ENCODE measurements around the gene MEGF11.

Gene MEGF11

DNA sequence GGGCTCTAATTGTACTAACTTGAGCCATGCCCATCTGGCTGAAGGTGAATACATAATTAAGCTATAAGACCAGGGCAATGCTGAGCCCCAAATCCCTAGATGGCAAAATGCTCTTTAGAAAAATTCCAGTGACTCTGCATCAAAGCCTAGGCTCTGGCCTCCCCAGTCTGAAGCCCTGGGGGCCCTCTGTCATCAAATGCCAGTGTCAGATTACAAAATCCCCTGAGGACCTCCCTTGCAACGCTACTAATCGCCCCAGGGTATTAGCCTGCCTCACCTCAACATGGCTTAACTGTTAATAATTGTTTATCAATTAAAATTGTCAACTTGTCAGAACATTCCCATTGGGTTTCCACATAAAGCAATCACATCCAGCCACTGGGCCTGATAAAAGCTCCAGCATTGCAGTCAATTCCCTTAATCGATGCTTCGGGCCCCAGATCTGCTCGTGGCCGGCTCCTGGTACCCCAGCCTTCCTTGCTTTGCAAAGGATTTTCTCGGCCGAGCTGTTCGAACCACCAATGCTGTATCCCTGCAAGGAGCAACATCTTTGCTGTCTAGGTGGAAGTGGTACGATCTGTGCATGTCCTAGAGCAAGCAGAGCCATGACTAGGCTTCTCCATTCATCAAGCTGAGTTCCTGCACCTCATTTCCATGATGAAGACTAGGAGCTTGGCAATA, 151.7 kb downstream of the MEGF11 start:
- TF ChIP-seq, protein P1, sequence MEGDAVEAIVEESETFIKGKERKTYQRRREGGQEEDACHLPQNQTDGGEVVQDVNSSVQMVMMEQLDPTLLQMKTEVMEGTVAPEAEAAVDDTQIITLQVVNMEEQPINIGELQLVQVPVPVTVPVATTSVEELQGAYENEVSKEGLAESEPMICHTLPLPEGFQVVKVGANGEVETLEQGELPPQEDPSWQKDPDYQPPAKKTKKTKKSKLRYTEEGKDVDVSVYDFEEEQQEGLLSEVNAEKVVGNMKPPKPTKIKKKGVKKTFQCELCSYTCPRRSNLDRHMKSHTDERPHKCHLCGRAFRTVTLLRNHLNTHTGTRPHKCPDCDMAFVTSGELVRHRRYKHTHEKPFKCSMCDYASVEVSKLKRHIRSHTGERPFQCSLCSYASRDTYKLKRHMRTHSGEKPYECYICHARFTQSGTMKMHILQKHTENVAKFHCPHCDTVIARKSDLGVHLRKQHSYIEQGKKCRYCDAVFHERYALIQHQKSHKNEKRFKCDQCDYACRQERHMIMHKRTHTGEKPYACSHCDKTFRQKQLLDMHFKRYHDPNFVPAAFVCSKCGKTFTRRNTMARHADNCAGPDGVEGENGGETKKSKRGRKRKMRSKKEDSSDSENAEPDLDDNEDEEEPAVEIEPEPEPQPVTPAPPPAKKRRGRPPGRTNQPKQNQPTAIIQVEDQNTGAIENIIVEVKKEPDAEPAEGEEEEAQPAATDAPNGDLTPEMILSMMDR (IDR thresholded peaks at IDR 0.05; ENCODE audit: unreplicated experiment in 3 of 3): no peak
- peaks cover 24% of the 10 kb centered on the region for H3K4me1 Mint-ChIP-seq
- peaks cover 45% of the 10 kb centered on the region for H3K27me3 Mint-ChIP-seq (ENCODE audit: low read depth)
- H3K36me3 Mint-ChIP-seq (ENCODE audit: low read depth): no peaks in the 10 kb centered on the region
- no peaks in the 10 kb centered on the region for H3K9me3 Mint-ChIP-seq
- H3K27ac Mint-ChIP-seq: no peak overlapping the region
- no peak overlapping the region for H3K4me3 Mint-ChIP-seq

DNA sequence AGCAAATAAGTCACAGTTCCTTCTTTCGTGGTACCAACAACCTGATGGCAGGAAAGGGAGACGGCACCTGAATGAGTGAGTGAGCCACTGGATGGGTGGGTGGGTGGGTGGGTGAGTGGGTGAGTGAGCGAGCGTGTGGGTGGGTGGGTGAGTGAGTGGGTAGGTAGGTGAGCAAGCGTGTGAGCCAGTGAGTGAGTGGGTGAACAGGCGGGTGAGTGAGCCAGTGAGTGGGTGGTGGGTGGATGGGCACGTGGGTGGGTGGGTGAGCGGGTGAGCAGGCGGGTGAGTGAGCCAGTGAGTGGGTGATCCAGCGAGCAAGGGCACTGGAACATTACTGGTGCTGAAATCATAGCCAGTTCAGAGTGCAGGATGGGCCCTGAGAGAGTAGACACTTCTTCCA, 152.8 kb downstream of the MEGF11 start:
- Mint-ChIP-seq H3K36me3 (ENCODE audit: low read depth) (no peaks in the 10 kb centered on the region), H3K27me3 (ENCODE audit: low read depth) (peaks cover 50% of the 10 kb centered on the region)

DNA sequence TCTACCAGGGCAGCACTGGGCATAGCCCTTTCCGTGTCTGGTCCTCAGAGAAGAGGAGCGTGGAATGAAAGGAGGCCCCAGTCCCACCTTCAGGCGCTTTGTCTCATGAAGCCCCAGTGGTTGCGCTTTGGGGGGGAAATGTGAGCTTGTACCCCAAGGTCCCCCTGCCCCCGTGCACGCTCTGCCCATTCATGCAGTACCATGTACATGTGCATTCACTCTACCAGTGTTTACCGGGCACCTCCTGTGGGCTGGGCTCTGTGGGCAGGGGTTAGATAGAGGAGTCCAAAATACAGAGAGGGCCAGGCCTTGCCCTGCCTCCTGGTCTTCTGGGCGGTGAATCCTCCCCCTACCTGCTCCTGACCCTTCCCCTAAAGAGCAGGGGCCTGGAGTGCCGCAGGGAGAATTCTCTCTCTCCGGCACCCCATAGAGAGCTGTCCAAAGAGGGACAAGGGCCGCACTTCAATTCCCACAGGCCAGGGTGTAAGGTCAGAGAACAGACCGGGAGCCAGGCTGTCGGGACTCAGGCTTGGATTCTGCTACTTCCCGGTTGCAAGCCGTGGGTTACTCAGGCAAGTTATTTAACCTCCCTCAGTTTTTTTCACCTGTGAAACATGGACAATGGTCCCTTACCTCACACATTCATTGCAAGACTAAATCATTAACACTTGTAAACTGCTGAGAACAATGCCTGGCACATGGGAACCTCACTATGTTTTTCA, 153.4 kb downstream of the MEGF11 start:
- Mint-ChIP-seq H3K27ac (no peak overlapping the region), H3K36me3 (ENCODE audit: low read depth) (no peaks in the 10 kb centered on the region), H3K4me3 (no peak overlapping the region), H3K4me1 (peaks cover 32% of the 10 kb centered on the region), H3K9me3 (no peaks in the 10 kb centered on the region), H3K27me3 (ENCODE audit: low read depth) (peaks cover 47% of the 10 kb centered on the region)
- TF ChIP-seq, protein P1 (IDR thresholded peaks at IDR 0.05; ENCODE audit: unreplicated experiment in 3 of 3): no peak

More for the DNA sequence above, 152.8 kb downstream of the MEGF11 start:
- no peaks in the 10 kb centered on the region for H3K9me3 Mint-ChIP-seq
- no peak overlapping the region for H3K27ac Mint-ChIP-seq
- peaks cover 30% of the 10 kb centered on the region for H3K4me1 Mint-ChIP-seq
- H3K4me3 Mint-ChIP-seq: no peak overlapping the region
- TF ChIP-seq, protein P1 (IDR thresholded peaks at IDR 0.05; ENCODE audit: unreplicated experiment in 3 of 3): no peak

DNA sequence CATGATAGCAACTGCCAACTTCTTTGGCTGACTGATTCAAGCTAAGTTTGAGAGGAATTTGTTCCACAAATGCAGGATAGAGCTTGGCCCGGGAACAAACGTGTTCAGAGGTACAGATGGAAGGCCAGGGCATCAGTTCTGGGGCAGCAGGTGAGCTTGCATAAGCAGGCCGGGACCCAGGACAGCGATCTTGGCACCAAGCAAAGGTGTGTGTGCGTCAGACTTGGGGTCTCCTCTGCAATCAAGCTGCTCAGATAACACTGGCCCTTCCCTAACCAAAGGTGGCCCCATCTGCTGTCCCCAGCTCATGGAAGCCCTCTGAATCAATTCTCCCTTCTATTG, 155.6 kb downstream of the MEGF11 start:
- Mint-ChIP-seq H3K4me3 (no peak overlapping the region), H3K36me3 (ENCODE audit: low read depth) (no peaks in the 10 kb centered on the region), H3K4me1 (peaks cover 30% of the 10 kb centered on the region), H3K27me3 (ENCODE audit: low read depth) (peaks cover 53% of the 10 kb centered on the region), H3K9me3 (no peaks in the 10 kb centered on the region), H3K27ac (no peak overlapping the region)
- TF ChIP-seq, protein P1 (IDR thresholded peaks at IDR 0.05; ENCODE audit: unreplicated experiment in 3 of 3): no peak

DNA sequence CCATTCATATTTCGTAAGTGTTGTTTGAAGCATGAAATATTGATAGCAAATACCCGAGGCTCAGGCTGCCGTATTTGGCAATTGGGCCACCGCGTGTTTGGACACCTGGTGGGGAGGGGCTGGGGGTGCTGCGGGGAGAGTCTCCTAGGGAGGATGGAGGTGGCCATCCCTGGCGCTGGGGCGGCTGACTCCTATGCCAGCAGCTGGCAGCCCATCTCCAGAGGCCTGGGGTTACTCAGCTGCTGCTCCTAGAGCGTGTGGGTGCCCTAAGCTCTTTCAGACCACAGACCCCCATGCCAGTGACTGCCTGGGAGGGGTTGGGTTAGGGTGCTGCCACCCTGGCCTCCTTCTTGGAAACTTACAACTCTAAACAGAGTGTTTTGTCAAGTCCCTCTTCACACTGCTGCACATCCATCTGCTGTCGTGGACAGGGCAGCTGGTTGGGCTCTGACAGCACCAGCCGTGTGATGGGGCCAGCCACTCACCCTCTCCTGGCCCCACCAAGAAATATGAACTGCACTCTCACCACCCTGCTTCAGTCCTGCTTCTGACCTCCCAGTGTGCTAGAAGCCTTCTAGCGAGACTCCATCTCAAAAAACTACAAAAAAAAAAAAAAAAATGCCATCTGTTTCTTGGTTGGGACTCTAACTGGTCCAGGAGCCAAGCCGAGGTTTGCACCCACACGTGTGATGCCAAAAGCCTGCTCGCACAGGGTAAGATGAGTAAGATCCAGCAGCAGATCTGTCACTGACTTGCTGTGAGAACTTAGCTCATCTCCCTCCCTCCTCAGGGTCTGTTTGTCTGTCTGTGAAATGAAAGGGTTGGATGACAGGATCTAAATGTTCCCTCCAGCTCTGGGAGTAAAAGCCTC, 156.2 kb downstream of the MEGF11 start:
- Mint-ChIP-seq H3K4me3 (no peak overlapping the region), H3K27me3 (ENCODE audit: low read depth) (peaks cover 48% of the 10 kb centered on the region), H3K27ac (no peak overlapping the region), H3K9me3 (no peaks in the 10 kb centered on the region), H3K4me1 (peaks cover 32% of the 10 kb centered on the region), H3K36me3 (ENCODE audit: low read depth) (no peaks in the 10 kb centered on the region)
- TF ChIP-seq, protein P1 (IDR thresholded peaks at IDR 0.05; ENCODE audit: unreplicated experiment in 3 of 3): no peak
